MM.1S (cell line): Measurements from ENCODE around the gene MUC5B.

Source experiments
- DNase-seq: peaks from one replicate; pipeline ENCODE4 v3.0.0-alpha.2; 2015
- H2AFZ ChIP-seq: fragments of 300-600 bp; sonication (generic); 2 replicates; pipeline ENCODE4 v1.6.0; 2016; ENCODE audit warnings: antibody characterized with exemption, low read length
- H3F3A ChIP-seq: fragments of 300-600 bp; sonication (generic); 2 replicates; pipeline ENCODE4 v1.6.1; 2016; ENCODE audit warnings: mild to moderate bottlenecking, antibody characterized with exemption, low read length, moderate library complexity, mixed read lengths; ENCODE audit not compliant: insufficient read depth
- H3K27ac ChIP-seq: fragments of 300-600 bp; sonication (generic); 2 replicates; pipeline ENCODE4 v1.5.1; 2016; ENCODE audit warnings: mild to moderate bottlenecking, low read length
- H3K27me3 ChIP-seq: fragments of 300-600 bp; sonication (generic); replicated peaks from 2 replicates; pipeline ENCODE4 v1.6.0; 2016; ENCODE audit warnings: low read length; ENCODE audit not compliant: insufficient read depth
- H3K36me3 ChIP-seq: fragments of 300-600 bp; sonication (generic); replicated peaks from 2 replicates; pipeline ENCODE4 v1.6.1; 2016; ENCODE audit warnings: mild to moderate bottlenecking, low read length, mixed read lengths; ENCODE audit not compliant: insufficient read depth
- H3K4me1 ChIP-seq: fragments of 300-600 bp; sonication (generic); 2 replicates; pipeline ENCODE4 v1.6.1; 2016; ENCODE audit warnings: low read length, mixed read lengths
- H3K4me2 ChIP-seq: fragments of 300-600 bp; sonication (generic); 2 replicates; pipeline ENCODE4 v1.6.0; 2016; ENCODE audit warnings: low read depth, low read length
- H3K4me3 ChIP-seq: fragments of 300-600 bp; sonication (generic); 2 replicates; pipeline ENCODE4 v1.5.1; 2016; ENCODE audit warnings: low read length, mixed read lengths
- H3K79me2 ChIP-seq: fragments of 300-600 bp; sonication (generic); 2 replicates; pipeline ENCODE4 v1.6.1; 2016; ENCODE audit warnings: mixed run types, low read length, mixed read lengths
- H3K9ac ChIP-seq: fragments of 300-600 bp; sonication (generic); 2 replicates; pipeline ENCODE4 v1.6.1; 2016; ENCODE audit warnings: low read length, mixed read lengths
- H3K9me2 ChIP-seq: fragments of 300-600 bp; sonication (generic); replicated peaks from 2 replicates; pipeline ENCODE4 v1.6.1; 2016; ENCODE audit warnings: mild to moderate bottlenecking, low read length, mixed read lengths; ENCODE audit not compliant: insufficient read depth
- H3K9me3 ChIP-seq: fragments of 300-600 bp; sonication (generic); replicated peaks from 2 replicates; pipeline ENCODE4 v1.6.1; 2016; ENCODE audit warnings: mild to moderate bottlenecking, low read length, mixed read lengths; ENCODE audit not compliant: insufficient read depth
- H4K20me1 ChIP-seq: fragments of 300-600 bp; sonication (generic); 2 replicates; pipeline ENCODE4 v1.6.1; 2016; ENCODE audit warnings: mild to moderate bottlenecking, low read length, moderate library complexity, mixed read lengths; ENCODE audit not compliant: insufficient read depth
- CTCF ChIP-seq: fragments of 300-600 bp; sonication (generic); IDR thresholded peaks from 2 replicates; pipeline ENCODE4 v1.5.1; 2016; ENCODE audit warnings: antibody characterized with exemption, low read length, mixed read lengths
- EZH2 ChIP-seq: fragments of 300-600 bp; sonication (generic); optimal IDR thresholded peaks from 2 replicates; pipeline ENCODE3; 2017; ENCODE audit warnings: low read depth, mild to moderate bottlenecking, antibody characterized with exemption, low read length, mixed read lengths
- EZH2phosphoT487 ChIP-seq: fragments of 300-600 bp; sonication (generic); IDR thresholded peaks from 2 replicates; pipeline ENCODE4 v1.6.1; 2018; ENCODE audit warnings: antibody characterized with exemption, low read length

Gene MUC5B

GRCh38 chr11:1300569-1301187 lies 77.8 kb downstream of the MUC5B start:
- H2AFZ ChIP-seq = no peak overlapping the region
- H3K27ac ChIP-seq = no peak overlapping the region
- no peaks in the 10 kb centered on the region for H3K27me3 ChIP-seq
- H3K4me2 ChIP-seq = no peak overlapping the region
- no peak overlapping the region for H3K9ac ChIP-seq
- H4K20me1 ChIP-seq = no peaks in the 10 kb centered on the region
- H3K4me3 ChIP-seq = no peak overlapping the region
- TF ChIP-seq EZH2phosphoT487 (no peak), EZH2 (no peak), CTCF (no peak)
- no peaks in the 10 kb centered on the region for H3K9me2 ChIP-seq
- no peaks in the 10 kb centered on the region for H3F3A ChIP-seq
- peaks cover 91% of the 10 kb centered on the region for H3K79me2 ChIP-seq
- no peaks in the 10 kb centered on the region for H3K9me3 ChIP-seq
- no peaks in the 10 kb centered on the region for H3K36me3 ChIP-seq
- no peak for DNase-seq
- H3K4me1 ChIP-seq = no peaks in the 10 kb centered on the region

GRCh38 chr11:1301220-1302000 lies 78.5 kb downstream of the MUC5B start:
- TF ChIP-seq EZH2phosphoT487 (no peak), EZH2 (no peak), CTCF (no peak)
- Histone ChIP-seq H3K4me2 (no peak overlapping the region), H3K9ac (no peak overlapping the region), H3K9me2 (no peaks in the 10 kb centered on the region), H3K36me3 (no peaks in the 10 kb centered on the region), H4K20me1 (no peaks in the 10 kb centered on the region), H3K27ac (no peak overlapping the region), H3K4me3 (no peak overlapping the region), H2AFZ (no peak overlapping the region), H3K79me2 (peaks cover 93% of the 10 kb centered on the region), H3K27me3 (no peaks in the 10 kb centered on the region), H3K4me1 (no peaks in the 10 kb centered on the region), H3F3A (no peaks in the 10 kb centered on the region), H3K9me3 (no peaks in the 10 kb centered on the region)
- DNase-seq = no peak

GRCh38 chr11:1302041-1302460 lies 79.2 kb downstream of the MUC5B start:
- H3F3A ChIP-seq = no peaks in the 10 kb centered on the region
- no peak for DNase-seq
- H3K36me3 ChIP-seq = no peaks in the 10 kb centered on the region
- no peak overlapping the region for H3K4me3 ChIP-seq
- H3K4me1 ChIP-seq = no peaks in the 10 kb centered on the region
- H3K27ac ChIP-seq = no peak overlapping the region
- no peaks in the 10 kb centered on the region for H3K9me3 ChIP-seq
- no peaks in the 10 kb centered on the region for H3K27me3 ChIP-seq
- no peak for TF ChIP-seq CTCF
- TF ChIP-seq EZH2phosphoT487 = no peak
- no peak for TF ChIP-seq EZH2
- peaks cover 98% of the 10 kb centered on the region for H3K79me2 ChIP-seq
- no peak overlapping the region for H2AFZ ChIP-seq
- H4K20me1 ChIP-seq = no peaks in the 10 kb centered on the region
- no peak overlapping the region for H3K9ac ChIP-seq
- no peaks in the 10 kb centered on the region for H3K9me2 ChIP-seq
- H3K4me2 ChIP-seq = no peak overlapping the region
